HG03378 (cell line): ENCODE results near the gene LRP1.

Source experiments
- ATAC-seq: cut with Tn5 transposase; IDR thresholded peaks from one replicate; pipeline ENCODE4 v1.9.1; 2021; ENCODE audit warnings: mild to moderate bottlenecking, moderate library complexity; ENCODE audit not compliant: unreplicated experiment

Gene LRP1

GRCh38 chr12:57208631-57209282 lies 80.5 kb downstream of the LRP1 start:
- no peak for ATAC-seq

GRCh38 chr12:57209916-57210315 lies 81.6 kb downstream of the LRP1 start:
- no peak for ATAC-seq

DNA sequence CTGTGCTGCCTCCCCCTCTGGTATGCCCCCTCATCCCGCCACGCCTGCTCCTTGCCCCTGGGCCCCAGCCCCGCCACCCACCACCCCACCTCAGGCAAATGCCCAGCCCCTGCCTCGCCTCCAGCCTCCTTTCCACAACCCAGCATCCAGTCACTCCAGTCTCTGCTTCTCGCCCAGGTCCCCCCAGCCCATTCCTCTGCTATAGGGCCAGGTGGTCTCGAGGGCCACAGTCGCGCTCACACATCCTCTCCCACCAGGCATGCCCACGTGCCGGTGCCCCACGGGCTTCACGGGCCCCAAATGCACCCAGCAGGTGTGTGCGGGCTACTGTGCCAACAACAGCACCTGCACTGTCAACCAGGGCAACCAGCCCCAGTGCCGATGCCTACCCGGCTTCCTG lies 82.2 kb downstream of the LRP1 start:
- no peak for ATAC-seq

DNA sequence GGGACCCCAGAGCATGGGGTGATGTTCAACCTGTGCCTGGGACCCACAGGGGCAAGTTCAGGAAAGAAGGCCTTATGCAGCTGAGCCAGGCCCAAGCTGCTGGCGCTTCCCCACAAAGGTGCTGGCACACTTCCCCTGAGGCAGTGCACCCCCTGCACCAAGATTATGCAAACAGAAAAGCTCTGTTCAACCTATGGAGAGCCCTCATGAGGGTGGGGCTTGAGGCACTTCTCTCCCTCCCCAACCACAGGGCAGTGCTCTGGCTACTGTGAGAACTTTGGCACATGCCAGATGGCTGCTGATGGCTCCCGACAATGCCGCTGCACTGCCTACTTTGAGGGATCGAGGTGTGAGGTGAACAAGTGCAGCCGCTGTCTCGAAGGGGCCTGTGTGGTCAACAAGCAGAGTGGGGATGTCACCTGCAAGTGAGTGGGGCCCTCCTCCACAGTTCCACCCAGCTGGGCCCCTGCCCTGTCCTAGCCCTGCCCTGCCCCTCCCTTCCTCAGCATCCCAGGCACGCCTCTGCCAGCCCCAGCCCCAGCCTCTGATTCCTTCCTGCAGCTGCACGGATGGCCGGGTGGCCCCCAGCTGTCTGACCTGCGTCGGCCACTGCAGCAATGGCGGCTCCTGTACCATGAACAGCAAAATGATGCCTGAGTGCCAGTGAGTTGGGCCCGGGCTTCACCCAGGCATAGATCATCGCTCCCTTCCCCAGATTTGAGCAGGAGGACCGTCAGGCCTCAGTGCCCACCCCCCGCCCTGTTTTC lies 82.8 kb downstream of the LRP1 start:
- no peak for ATAC-seq

DNA sequence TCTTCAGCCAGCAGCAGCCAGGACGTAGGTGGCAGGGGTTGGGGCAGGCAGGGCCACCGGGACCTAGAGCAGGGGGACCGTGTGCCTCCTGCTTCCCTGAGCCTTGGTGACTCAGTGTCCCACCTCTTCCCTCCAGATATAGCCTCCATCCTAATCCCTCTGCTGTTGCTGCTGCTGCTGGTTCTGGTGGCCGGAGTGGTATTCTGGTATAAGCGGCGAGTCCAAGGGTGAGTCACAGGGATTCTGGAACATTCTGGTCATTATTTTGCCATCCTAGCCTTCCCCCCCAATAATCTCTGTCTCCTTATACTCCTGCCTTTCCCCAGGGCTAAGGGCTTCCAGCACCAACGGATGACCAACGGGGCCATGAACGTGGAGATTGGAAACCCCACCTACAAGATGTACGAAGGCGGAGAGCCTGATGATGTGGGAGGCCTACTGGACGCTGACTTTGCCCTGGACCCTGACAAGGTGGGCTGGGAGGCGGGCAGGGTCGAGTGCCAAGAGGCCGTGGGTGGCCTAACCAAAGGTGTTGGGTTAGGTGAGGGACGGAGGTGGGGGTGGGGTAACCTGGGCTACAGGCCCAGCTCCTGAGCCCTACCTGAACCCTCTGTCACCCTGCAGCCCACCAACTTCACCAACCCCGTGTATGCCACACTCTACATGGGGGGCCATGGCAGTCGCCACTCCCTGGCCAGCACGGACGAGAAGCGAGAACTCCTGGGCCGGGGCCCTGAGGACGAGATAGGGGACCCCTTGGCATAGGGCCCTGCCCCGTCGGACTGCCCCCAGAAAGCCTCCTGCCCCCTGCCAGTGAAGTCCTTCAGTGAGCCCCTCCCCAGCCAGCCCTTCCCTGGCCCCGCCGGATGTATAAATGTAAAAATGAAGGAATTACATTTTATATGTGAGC lies 83.8 kb downstream of the LRP1 start:
- no peak for ATAC-seq

DNA sequence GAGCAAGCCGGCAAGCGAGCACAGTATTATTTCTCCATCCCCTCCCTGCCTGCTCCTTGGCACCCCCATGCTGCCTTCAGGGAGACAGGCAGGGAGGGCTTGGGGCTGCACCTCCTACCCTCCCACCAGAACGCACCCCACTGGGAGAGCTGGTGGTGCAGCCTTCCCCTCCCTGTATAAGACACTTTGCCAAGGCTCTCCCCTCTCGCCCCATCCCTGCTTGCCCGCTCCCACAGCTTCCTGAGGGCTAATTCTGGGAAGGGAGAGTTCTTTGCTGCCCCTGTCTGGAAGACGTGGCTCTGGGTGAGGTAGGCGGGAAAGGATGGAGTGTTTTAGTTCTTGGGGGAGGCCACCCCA lies 84.4 kb downstream of the LRP1 start:
- no peak for ATAC-seq

- ATAC-seq = no peak
Observed at GRCh38 chr12:57213058-57213715, 84.9 kb downstream of the LRP1 start.

DNA sequence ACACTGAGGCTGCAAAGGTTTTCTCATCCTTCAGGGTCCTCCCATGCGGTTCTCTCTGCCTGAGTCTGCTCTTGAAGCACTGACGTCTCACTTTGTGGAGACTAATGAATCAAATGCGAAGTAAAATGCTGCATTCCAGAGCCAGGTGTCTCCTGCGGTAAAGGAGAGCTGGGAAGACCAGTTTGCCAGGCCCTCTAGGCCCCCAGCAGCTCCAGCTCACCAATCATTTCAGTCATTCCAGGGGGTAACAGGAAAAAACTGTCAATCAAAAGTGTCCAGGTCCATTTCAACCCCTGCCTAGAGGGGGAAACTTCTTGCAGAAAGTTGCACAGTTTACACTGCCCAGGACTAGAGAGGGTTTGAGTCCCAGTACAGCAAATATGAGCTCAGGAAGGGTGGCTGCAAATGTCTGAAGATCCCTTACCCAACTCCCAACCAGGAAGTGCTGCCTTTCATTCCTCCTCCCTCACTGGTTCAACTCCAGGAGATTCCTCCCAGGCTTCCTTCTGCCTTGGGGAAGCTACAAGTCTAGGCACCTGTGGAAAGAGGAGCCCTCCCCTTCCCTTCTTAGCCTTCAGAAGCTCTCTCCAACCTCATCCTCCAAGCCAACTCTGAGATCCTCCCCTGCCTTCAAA lies 85.6 kb downstream of the LRP1 start:
- ATAC-seq = no peak

DNA sequence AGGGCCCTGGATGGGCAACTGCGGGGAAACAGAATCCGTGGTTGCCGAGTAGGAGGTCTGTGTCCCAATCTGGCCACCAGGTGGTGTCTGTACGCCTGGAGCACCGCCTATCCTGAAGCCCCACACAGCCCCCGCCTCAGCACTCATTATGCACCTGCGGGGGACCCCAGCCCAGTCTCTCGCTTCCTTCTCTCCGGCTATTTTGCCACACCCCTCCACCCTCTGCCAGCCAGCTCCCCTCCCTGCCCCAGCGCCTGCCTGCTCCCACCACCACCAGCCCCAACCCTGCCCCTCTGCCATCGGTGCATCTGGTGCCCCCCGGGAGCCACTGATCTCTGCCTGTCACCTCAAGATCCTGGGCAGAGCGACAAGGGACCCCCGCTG lies 86.1 kb downstream of the LRP1 start:
- no peak for ATAC-seq

DNA sequence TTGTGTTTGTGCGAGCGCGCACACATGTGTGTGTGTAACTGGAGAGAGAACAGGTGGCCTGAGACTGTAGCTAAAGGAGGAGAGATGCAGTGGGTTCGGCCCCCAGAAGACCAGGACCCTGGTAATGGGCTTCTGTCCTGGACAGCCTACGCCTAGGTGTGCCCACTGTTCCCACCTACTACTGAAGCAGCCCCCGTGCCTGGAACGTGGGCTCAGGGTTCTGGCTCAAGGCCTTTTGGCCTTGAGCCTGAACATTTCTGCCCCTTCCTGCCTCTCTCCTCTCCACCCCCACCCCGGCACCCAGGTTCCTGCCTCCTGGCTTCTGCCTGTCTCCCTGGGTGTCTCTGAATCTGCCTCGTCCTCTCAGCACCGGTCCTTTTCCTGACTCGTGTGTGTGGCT lies 86.8 kb downstream of the LRP1 start:
- no peak for ATAC-seq

DNA sequence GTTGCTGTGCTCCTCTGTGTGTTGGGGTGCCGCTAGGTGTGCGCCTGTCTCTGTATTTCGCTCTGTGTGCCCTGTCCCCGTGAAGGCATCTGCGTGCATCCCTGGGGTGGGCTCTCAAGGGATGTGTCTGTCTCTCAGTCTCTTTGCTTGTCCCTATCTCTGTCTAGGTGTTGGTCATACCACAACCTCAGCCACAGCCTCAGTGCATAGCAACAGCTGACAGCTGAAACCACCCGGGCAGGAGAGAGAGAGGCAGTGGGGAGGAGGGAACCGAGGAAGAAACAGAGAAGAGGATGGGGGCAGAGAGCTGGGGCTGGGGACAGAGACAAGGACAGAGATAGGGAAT lies 87.4 kb downstream of the LRP1 start:
- no peak for ATAC-seq

DNA sequence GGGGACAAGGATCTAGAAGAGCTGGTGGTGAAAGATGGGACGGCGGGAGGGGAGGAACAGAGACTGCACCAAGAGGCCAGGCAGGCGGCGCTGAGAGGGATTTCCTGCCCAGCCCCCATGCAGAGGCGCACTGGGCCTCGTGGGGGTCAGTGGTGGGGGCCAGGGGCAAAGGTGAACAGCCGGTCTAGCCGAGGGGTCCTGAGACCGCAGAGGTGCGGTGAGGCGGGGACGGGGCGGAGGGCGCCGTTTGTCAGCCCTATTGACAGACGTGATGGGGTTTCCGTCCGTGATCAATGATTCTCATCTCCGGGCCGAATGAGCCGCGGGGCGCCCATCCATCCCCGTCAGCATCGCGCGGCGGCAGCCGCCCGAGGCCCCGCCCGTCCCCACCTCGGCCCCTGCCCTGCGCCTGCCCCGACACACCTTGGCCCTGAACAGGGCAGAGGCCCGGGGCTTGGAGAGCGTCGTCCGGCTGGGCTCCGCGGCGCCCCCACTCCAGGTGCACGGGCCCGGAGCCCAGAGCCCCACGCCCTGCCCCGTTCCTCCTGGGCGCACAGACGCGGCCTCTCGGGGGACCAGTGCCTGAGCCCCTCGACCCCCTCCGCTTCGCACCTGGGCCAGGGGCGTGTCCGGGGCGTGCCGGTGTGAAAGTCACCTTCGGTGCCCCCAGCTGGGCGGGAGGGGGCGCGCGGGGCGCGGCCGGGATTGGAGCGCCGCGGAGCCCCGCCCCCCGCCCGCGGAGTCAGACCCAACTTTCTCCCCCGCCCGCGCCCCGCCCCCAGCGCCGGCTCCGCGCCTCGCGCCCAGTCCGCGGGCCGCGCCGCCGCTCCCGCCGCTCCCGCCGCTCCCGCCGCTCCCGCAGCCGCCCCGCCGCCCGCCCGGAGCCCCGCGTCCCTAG lies 88.0 kb downstream of the LRP1 start, which contains the start of gene NXPH4:
NXPH4 (plus strand) TSS at position 781 of the 898 bp plus-strand sequence. CDS start 176 bp downstream, outside the sequence.
- ATAC-seq = no peak

GRCh38 chr12:57216921-57217879 lies 88.9 kb downstream of the LRP1 start:
- ATAC-seq = no peak

DNA sequence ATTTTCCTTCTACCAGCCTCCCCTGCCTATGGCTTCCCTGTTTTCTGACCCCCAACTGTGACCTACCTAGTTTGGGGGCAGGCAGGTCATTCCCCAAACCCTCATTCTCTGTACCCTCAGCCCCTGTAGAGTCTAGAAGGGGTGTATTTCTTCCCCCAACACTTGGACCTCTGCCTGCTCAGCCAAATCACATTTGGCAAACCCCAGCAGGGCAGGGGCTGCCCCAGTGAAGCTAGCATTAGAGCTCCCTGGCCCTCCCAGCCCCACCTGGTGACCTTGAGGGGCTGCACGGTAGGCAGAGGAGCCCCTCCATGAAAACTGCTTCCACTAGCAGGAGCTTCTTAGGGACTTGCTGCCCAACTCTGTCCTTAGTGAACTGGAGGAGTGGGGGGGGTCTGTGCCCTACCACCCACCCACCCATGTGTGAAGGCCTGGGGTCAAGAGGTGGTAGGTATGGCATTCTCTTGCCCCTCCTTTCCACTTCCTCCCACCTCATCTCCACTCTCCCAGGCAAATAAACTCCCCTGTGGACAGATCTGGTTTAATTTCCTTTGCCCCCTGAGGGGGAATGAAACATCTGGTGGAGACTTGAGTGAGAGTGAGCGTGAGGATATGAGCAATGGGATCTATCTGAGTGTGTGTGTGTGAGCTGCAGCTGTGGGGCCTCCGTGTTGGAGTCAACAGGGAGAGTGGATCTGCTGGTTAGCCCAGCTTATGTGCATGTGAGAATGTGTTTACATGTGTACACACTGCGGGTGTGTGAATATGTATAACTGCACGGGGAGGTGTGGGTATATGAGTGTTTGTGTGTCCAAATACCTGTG lies 90.0 kb downstream of the LRP1 start:
- ATAC-seq = no peak

DNA sequence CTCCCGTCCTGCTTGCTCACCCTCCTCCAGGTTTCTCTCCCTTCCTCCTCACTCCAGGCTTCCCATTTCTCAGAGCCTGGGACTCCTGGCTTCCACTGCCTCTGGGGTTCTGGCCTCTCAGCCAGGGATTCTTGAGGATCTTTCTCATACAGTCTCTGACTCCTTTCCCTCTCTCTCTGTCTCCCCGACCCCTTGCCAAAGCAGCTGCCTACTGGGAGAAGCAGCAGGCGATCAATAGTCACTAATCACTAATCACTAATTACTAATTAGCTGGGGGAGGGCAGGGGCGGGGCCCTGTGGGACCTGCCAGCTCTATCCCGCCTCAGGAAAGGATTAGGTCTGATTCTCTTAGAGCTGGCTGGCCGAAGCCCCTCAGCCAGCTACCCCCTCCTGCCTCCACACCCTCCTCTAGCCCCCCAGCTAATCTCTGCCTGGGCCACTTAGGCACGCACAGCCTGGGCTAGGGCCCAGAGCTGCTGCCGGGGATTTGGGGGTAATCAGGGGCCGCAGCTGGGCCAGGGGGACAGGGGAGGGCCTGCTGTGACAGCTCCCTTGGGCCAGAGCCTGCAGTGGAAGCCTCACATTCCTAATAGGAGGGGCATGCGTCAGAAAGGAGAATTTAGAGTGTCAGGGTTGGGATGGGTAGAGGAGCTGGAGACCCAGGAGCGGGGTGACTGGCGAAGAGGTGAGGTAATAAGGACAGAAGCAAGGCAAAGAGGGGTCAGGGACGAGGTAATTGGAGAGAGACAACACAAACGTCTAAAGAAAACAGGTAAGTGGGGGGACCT lies 91.1 kb downstream of the LRP1 start:
- no peak for ATAC-seq

GRCh38 chr12:57219993-57220754 lies 91.9 kb downstream of the LRP1 start:
- ATAC-seq = no peak
